ENCODE results near the gene PPP1R3F. TPM values are rescaled to one million over a fixed set of nuclear protein-coding genes. Genes with fewer than 3 reads are reported as not detected.

The PPP1R3F gene, protein sequence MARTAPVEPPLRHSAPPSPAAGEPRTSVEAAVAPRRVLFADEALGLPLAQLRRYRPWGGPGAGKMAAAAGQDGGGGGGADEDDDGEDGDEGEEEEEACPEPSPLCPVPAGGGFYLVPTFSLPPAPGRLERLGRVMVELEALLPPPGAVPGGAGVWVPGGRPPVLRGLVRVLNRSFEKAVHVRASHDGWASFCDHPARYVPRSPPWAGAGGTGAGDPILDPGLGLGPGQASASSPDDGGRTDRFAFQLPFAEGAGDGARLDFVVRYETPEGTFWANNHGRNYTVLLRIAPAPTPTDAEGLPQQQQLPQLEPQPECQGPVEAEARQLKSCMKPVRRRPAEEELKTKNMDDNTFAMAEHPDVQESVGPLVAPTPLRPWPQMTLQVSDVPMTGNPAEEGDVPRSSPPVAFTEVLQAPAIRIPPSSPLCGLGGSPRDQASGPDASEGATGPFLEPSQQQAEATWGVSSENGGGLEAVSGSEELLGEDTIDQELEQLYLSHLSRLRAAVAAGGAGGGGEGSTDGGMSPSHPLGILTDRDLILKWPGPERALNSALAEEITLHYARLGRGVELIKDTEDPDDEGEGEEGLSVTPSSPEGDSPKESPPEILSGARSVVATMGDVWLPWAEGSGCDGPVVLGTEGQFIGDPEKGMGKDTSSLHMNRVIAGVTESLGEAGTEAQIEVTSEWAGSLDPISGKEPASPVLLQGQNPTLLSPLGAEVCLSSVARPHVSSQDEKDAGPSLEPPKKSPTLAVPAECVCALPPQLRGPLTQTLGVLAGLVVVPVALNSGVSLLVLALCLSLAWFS
- total RNA-seq (2014; rRNA removed; shearing (Covaris generic)), result 8.9 and 16.4 TPM in 2 replicates

DNA sequence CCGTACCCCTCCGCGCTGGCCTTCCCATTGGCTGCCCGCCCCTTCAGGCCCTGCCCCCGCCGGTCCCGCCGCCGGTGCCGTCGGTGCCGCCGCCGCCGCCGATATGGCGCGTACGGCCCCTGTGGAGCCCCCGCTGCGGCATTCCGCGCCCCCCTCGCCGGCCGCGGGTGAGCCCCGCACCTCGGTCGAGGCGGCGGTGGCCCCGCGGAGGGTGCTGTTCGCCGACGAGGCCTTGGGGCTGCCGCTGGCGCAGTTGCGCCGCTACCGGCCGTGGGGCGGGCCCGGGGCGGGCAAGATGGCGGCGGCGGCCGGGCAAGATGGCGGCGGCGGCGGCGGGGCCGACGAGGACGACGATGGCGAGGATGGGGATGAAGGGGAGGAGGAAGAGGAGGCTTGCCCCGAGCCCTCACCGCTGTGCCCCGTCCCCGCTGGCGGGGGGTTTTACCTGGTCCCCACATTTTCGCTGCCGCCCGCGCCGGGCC, at the start of gene PPP1R3F:
TSS of gene PPP1R3F (plus strand) at position 27 of the 482 bp plus-strand sequence. CDS start at position 104, 77 bp downstream.
- Histone ChIP-seq H3K27me3 (ENCODE audit: control insufficient read depth, insufficient read depth, low read length) (no peaks in the 10 kb centered on the region), H3K36me3 (replicated peaks; ENCODE audit: control insufficient read depth, insufficient read depth, low read length) (peaks cover 2% of the 10 kb centered on the region; the same call in 1 of the 2 replicates), H3K4me3 (ENCODE audit: insufficient read depth, low read depth, low read length) (peak within 1 kb of the TSS; percentile 64)
- peak; percentile 95 for DNase-seq

DNA sequence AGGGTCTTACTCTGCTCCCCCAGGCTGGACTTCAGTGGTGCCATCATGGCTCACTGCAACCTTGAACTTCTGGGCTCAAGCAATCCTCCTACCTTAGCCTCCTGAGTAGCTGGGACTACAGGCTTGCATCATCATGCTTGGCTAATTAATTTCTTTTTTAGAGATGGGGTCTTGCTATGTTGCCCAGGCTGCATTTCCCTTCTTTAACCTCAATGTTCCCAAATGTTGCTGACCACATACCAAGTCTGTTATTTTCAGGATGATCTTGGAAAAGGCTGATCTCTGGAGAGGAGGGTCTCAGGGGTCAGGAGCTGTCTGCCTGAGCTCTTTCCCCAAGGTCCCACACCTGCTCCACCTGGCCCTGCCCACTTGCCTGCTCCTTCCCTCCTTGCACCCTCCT, 49.5 kb upstream of the PPP1R3F start:
- DNase-seq, result no peak
- H3K27me3 ChIP-seq (ENCODE audit: control insufficient read depth, insufficient read depth, low read length), result no peaks in the 10 kb centered on the region
- H3K4me3 ChIP-seq (ENCODE audit: insufficient read depth, low read depth, low read length), result no peak overlapping the region
- H3K36me3 ChIP-seq (replicated peaks; ENCODE audit: control insufficient read depth, insufficient read depth, low read length), result no peaks in the 10 kb centered on the region

DNA sequence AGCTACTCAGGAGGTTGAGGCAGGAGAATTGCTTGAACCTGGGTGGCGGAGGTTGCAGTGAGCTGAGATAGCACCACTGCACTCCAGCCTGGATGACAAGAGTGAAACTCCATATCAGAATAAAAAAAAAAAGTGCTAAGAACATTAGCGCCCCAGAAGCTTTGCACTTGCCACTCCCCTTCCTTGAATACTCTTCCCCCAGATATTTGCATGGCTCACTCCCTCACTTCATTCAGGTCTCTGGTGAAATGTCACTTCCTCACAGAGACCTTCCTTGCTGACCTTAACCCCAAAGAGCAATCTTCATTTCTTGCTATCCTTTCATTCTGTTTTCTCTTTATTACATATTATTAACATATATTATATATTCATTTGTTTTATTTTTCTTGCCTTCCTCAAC, 47.7 kb upstream of the PPP1R3F start:
- no peaks in the 10 kb centered on the region for H3K36me3 ChIP-seq (replicated peaks; ENCODE audit: control insufficient read depth, insufficient read depth, low read length)
- no peak overlapping the region for H3K4me3 ChIP-seq (ENCODE audit: insufficient read depth, low read depth, low read length)
- H3K27me3 ChIP-seq (ENCODE audit: control insufficient read depth, insufficient read depth, low read length), result no peaks in the 10 kb centered on the region
- no peak for DNase-seq

DNA sequence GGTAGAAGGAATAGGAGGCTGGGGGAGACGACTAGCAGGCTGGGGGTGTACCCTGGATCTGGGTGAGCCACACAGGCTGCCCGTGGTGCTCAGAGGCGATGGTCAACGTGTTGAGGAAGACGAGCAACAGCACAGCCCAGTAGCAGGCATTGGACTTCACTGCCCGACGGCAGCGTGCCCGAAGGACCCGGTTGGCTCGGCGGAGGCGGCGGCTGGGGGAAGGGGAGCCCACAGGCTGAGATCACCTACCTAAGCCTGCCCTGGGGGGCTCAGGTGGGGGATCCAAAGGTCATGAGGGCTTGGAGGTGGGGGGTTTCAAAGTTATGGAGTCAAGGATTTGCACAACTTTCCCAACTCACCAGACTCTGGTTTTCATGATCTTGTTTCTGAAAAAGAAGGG, 43.7 kb upstream of the PPP1R3F start:
- Histone ChIP-seq H3K36me3 (replicated peaks; ENCODE audit: control insufficient read depth, insufficient read depth, low read length) (no peaks in the 10 kb centered on the region), H3K4me3 (ENCODE audit: insufficient read depth, low read depth, low read length) (no peak overlapping the region), H3K27me3 (ENCODE audit: control insufficient read depth, insufficient read depth, low read length) (no peaks in the 10 kb centered on the region)
- DNase-seq, result no peak

DNA sequence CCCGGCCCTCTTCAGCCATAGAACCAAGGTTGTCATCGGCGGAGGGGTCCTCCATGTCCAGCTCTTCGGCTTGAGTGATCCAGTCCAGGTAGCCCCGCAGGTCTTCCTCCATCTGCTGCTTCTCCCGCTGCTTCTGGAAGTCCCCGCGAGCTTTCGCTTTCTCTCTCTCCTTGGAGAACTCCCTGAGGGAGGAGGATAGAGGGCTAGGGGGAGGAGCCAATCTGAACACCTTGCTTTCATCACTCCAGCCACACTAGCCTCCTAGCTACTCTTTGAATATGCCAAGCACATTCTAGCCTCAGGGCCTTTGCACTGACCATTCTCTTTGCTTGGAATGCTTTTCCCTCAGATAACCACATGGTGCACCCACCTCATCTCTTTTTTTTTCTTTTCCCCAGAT, 42.6 kb upstream of the PPP1R3F start:
- no peaks in the 10 kb centered on the region for H3K27me3 ChIP-seq (ENCODE audit: control insufficient read depth, insufficient read depth, low read length)
- no peaks in the 10 kb centered on the region for H3K36me3 ChIP-seq (replicated peaks; ENCODE audit: control insufficient read depth, insufficient read depth, low read length)
- DNase-seq, result no peak
- no peak overlapping the region for H3K4me3 ChIP-seq (ENCODE audit: insufficient read depth, low read depth, low read length)

DNA sequence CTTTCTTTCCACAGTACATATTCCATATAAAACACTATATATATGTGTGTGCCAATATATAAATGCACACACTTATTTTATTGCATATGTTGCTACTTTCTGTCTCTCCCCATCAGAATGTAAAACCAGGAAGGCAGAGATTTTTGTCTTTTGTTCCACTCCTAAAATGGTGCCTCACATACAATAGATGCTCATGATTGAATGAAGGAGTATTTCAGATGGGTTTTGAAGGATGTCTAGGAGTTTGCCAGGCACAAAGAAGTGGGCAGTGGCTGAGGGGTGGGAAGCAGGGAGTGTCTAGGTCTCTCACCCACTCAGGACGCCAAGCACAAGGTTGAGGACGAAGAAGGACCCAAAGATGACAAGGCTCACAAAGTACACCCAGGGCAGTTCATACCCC, 41.9 kb upstream of the PPP1R3F start:
- no peaks in the 10 kb centered on the region for H3K36me3 ChIP-seq (replicated peaks; ENCODE audit: control insufficient read depth, insufficient read depth, low read length)
- H3K4me3 ChIP-seq (ENCODE audit: insufficient read depth, low read depth, low read length), result no peak overlapping the region
- no peak for DNase-seq
- no peaks in the 10 kb centered on the region for H3K27me3 ChIP-seq (ENCODE audit: control insufficient read depth, insufficient read depth, low read length)

DNA sequence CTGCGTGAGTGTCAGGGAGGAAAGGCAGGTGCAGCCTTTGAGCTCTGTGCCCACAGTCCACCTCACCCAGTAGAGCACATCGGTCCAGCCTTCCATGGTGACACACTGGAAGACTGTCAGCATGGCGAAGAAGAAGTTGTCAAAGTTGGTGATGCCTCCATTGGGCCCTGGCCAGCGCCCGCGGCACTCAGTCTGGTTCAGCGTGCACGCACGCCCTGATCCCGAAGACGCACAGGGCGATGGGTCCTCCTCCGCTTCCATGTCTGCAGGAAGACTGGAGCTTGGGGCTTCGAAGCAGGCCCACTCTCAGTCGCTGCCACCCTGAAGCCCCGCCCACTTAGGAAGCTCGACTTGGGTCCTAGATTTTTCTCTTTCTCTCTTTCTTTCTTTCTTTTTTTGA, 41.4 kb upstream of the PPP1R3F start:
- Histone ChIP-seq H3K4me3 (ENCODE audit: insufficient read depth, low read depth, low read length) (no peak overlapping the region), H3K27me3 (ENCODE audit: control insufficient read depth, insufficient read depth, low read length) (no peaks in the 10 kb centered on the region), H3K36me3 (replicated peaks; ENCODE audit: control insufficient read depth, insufficient read depth, low read length) (no peaks in the 10 kb centered on the region)
- no peak for DNase-seq

DNA sequence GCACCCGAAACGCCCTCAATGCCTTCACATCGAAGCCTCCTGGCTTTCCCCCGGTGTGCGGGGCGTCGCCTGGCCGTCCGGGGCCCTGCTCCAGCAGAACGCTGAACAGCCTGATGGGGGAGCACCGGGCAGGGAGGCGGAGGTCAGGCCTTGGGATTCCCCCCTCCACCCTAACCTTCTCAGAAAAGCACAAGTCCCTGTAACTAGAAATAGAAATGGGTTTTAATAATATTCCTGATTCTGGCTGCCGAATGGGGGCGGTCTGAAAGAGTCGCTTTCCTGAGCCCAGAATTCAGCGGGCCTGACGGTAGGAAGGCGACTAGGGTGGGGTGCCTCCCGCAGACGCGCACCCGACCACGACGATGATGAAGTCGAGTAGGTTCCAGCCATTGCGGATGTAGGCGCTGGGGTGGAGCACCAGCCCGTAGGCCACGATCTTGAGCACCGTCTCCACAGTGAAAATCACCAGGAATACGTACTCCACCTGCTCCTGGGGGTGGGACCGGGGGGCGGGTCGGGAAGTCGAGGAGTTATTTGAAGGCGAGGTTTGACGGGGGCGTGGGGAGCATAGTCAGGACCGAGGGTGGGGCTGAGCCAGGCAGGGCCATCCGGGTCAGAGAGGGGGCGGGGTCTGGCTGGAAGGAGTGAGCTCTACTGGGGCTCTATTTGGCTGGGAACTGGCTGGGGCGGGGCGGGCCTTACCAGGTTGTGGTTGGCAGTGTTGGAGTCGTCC, 38.9 kb upstream of the PPP1R3F start:
- Histone ChIP-seq H3K36me3 (replicated peaks; ENCODE audit: control insufficient read depth, insufficient read depth, low read length) (no peaks in the 10 kb centered on the region), H3K4me3 (ENCODE audit: insufficient read depth, low read depth, low read length) (peak overlapping the region; percentile 40), H3K27me3 (ENCODE audit: control insufficient read depth, insufficient read depth, low read length) (no peaks in the 10 kb centered on the region)
- DNase-seq, result peak; percentile 94

DNA sequence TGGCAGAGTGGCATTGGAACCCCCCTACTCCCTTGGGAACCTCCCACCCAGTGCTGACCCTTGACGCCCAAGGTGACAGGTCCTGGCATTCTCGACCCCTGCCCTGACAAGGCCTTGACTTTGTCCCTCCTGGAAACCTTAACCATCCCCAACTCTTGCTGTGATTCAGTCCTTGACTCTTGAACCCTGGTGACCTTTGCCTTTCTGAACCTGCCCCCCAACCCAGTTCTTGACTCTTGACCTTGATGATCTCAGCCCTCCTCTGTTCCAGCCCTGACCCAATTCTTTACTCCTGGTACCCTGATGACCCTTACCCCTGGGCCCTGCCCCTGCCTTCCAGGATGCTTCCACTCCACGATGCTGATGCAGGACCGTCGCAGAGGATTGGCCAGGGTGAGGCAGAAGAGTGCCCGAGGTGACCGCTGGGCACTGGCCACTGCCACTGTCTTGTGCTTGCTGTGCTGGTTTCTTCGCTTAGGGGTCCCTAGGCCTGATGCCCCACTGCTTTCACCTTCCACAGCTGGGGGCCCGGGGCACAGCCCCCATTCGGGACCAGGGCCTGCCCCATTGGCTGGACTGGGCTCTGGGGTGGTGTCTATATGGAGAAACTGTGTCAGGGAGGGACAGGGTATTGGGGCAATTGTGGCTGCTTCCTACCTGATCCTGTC, 38.1 kb upstream of the PPP1R3F start:
- DNase-seq, result no peak
- Histone ChIP-seq H3K4me3 (ENCODE audit: insufficient read depth, low read depth, low read length) (no peak overlapping the region), H3K36me3 (replicated peaks; ENCODE audit: control insufficient read depth, insufficient read depth, low read length) (no peaks in the 10 kb centered on the region), H3K27me3 (ENCODE audit: control insufficient read depth, insufficient read depth, low read length) (no peaks in the 10 kb centered on the region)

DNA sequence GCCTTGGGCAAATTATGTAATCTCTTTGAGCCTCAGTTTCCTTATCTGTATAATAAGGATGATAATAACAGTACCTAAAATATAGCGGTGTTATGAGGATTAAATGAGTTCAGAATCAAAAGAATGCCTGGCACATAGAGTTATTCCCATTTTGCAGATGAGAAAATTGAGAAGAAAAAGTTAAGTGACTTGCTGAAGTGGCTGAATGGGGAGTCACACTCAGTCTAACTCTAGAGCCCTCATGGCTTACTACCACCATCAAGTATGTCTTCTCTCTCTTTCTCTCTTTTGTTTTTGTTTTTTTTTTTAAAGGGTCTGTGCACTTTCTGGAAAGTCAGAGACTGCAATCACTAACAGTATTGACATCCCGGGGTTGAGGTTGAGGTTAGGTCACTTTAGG, 37.1 kb upstream of the PPP1R3F start:
- DNase-seq, result no peak
- Histone ChIP-seq H3K36me3 (replicated peaks; ENCODE audit: control insufficient read depth, insufficient read depth, low read length) (no peaks in the 10 kb centered on the region), H3K4me3 (ENCODE audit: insufficient read depth, low read depth, low read length) (no peak overlapping the region), H3K27me3 (ENCODE audit: control insufficient read depth, insufficient read depth, low read length) (no peaks in the 10 kb centered on the region)

DNA sequence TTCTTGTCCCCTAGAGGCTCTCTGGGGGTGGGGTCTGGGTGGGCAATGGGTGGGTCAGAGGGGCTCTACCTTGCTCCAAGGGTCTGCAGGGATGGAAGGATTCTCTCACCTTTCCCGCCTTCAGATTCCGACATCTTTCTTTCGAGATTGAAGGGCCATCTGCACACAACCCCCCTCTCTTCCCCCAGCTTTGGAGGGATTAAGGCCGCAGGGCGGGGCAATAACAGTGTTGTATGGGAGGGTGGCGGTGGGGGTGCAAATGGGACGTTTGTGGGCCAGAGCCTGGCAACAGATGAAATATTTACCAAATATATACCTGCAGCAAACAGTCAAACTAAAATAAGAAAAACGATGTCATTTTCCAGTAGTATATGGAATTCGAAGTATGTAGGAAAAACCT, 36.4 kb upstream of the PPP1R3F start, which contains the start of gene CACNA1F:
TSS of gene CACNA1F (minus strand) at position 165 of the 400 bp plus-strand sequence. CDS start at position 134, 31 bp downstream.
- H3K36me3 ChIP-seq (replicated peaks; ENCODE audit: control insufficient read depth, insufficient read depth, low read length), result no peaks in the 10 kb centered on the region
- no peaks in the 10 kb centered on the region for H3K27me3 ChIP-seq (ENCODE audit: control insufficient read depth, insufficient read depth, low read length)
- no peak within 1 kb of the TSS for H3K4me3 ChIP-seq (ENCODE audit: insufficient read depth, low read depth, low read length)
- no peak for DNase-seq

DNA sequence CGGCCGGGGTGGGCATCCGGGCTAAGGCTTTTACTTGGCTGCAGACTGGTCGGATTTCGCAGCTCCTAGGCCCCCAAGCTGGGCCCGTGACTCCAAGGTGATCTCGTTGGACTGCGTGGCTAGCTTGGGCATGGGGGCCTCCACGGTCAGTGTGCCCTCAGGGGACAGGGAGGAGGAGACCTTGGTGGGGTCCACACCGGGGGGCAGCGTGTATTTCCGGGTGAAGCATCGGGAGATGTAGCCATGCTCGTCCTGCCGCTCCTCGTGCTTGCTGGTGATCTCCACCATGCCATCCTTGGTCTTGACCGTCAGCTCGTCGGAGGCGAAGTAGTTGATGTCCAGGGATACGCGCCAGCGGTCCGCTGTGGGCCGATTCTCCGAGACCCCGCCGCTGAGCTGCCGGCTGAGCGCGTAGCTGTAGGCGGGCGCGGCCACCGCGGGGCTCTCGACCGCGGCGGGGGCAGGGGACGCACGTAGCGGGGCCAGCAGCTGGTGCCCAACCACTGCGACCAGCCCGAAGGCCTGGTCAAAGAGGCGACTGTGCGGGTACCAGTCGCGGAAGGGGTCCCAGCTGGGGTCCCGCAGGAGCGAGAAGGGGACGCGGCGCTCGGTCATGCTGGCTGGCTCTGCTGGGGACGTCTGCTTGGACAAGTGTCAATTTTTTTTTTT, 35.6 kb upstream of the PPP1R3F start:
- Histone ChIP-seq H3K27me3 (ENCODE audit: control insufficient read depth, insufficient read depth, low read length) (no peaks in the 10 kb centered on the region), H3K36me3 (replicated peaks; ENCODE audit: control insufficient read depth, insufficient read depth, low read length) (no peaks in the 10 kb centered on the region), H3K4me3 (ENCODE audit: insufficient read depth, low read depth, low read length) (no peak overlapping the region)
- peak; percentile 39 for DNase-seq

DNA sequence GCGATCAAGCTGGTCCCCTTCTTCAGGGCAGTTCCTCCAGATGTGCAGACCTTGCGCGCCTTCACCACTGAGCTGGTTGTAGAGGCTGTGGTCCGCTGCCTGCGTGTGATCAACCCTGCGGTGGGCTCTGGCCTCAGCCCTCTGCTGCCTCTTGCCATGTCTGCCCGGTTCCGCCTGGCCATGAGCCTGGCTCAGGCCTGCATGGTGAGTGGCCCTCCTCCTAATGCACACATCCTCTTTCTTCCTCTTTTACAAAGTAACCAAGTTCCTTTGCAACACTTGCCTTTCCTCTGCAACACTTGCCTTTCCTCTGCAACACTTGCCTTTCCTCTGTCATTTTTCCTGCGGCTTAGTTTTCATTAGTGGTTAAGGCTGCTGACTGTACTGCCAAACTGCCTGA, 32.5 kb upstream of the PPP1R3F start:
- Histone ChIP-seq H3K4me3 (ENCODE audit: insufficient read depth, low read depth, low read length) (no peak overlapping the region), H3K36me3 (replicated peaks; ENCODE audit: control insufficient read depth, insufficient read depth, low read length) (no peaks in the 10 kb centered on the region), H3K27me3 (ENCODE audit: control insufficient read depth, insufficient read depth, low read length) (no peaks in the 10 kb centered on the region)
- no peak for DNase-seq

Measured in H7 (cell line).